HUES64 (cell line): ENCODE measurements around the gene NFILZ.
A peak's percentile ranks its signal among the peaks of the same experiment; 100 is the strongest.

Source experiments
- H3K27ac ChIP-seq: 2 replicates; pipeline ENCODE4 v1.7.0; 2013; ENCODE audit warnings: low read depth, low read length, inconsistent platforms
- H3K27me3 ChIP-seq: 2 replicates; pipeline ENCODE4 v1.6.1; 2013; ENCODE audit warnings: mild to moderate bottlenecking, low read length; ENCODE audit not compliant: insufficient read depth
- H3K36me3 ChIP-seq: 2 replicates; pipeline ENCODE4 v1.6.1; 2013; ENCODE audit warnings: mild to moderate bottlenecking, low read length; ENCODE audit not compliant: insufficient read depth
- H3K4me1 ChIP-seq: 2 replicates; pipeline ENCODE4 v1.6.1; 2013; ENCODE audit warnings: mild to moderate bottlenecking, low read length, moderate library complexity; ENCODE audit not compliant: insufficient read depth
- H3K4me3 ChIP-seq: 2 replicates; pipeline ENCODE4 v1.5.1; 2013; ENCODE audit warnings: mild to moderate bottlenecking, low read length, moderate library complexity
- H3K9ac ChIP-seq: 2 replicates; pipeline ENCODE4 v1.6.1; 2013; ENCODE audit warnings: mild to moderate bottlenecking, low read depth, low read length
- H3K9me3 ChIP-seq: 2 replicates; pipeline ENCODE4 v1.6.1; 2013; ENCODE audit warnings: low read depth, low read length; ENCODE audit not compliant: insufficient read depth
- WGBS: fragments of 150-250, 120-280 bp; methylation state at CpG from one replicate; pipeline ENCODE4 v1.1.7; 2013; ENCODE audit warnings: missing lambda C conversion rate; 5-methylcytosine and 5-hydroxymethylcytosine counted together

Gene NFILZ

GRCh38 chr19:8600064-8600463 is 30.4 kb upstream of the NFILZ start:
- Histone ChIP-seq H3K9me3 (peaks cover 5% of the 10 kb centered on the region; the same call in 1 of the 2 replicates), H3K4me3 (no peak overlapping the region), H3K36me3 (peaks cover 53% of the 10 kb centered on the region), H3K27me3 (no peaks in the 10 kb centered on the region), H3K4me1 (no peaks in the 10 kb centered on the region), H3K27ac (no peak overlapping the region), H3K9ac (no peak overlapping the region)
- 98% methylated on average over 2 of the region's 2 CpGs for WGBS

- H3K9ac ChIP-seq: no peak overlapping the region
- WGBS: 95% methylated on average over 16 of the region's 16 CpGs
- peaks cover 5% of the 10 kb centered on the region; the same call in 1 of the 2 replicates for H3K9me3 ChIP-seq
- H3K4me1 ChIP-seq: no peaks in the 10 kb centered on the region
- H3K36me3 ChIP-seq: peaks cover 53% of the 10 kb centered on the region
- H3K27ac ChIP-seq: no peak overlapping the region
- no peak overlapping the region for H3K4me3 ChIP-seq
- no peaks in the 10 kb centered on the region for H3K27me3 ChIP-seq
These were observed 29.6 kb upstream of the NFILZ start for GRCh38 chr19:8600816-8601215.

GRCh38 chr19:8601796-8602195 is 28.6 kb upstream of the NFILZ start:
- peaks cover 5% of the 10 kb centered on the region; the same call in 1 of the 2 replicates for H3K9me3 ChIP-seq
- 98% methylated on average over 5 of the region's 5 CpGs for WGBS

GRCh38 chr19:8605514-8605913 is 24.9 kb upstream of the NFILZ start:
- peaks cover 29% of the 10 kb centered on the region for H3K36me3 ChIP-seq
- H3K9me3 ChIP-seq: peaks cover 5% of the 10 kb centered on the region; the same call in 1 of the 2 replicates
- H3K27ac ChIP-seq: no peak overlapping the region
- no peaks in the 10 kb centered on the region for H3K27me3 ChIP-seq
- H3K4me3 ChIP-seq: no peak overlapping the region
- no peak overlapping the region for H3K9ac ChIP-seq
- peaks cover 11% of the 10 kb centered on the region for H3K4me1 ChIP-seq
- 94% methylated on average over 17 of the region's 17 CpGs for WGBS

More at GRCh38 chr19:8601796-8602195, 28.6 kb upstream of the NFILZ start:
- no peaks in the 10 kb centered on the region for H3K27me3 ChIP-seq
- H3K27ac ChIP-seq: no peak overlapping the region
- no peaks in the 10 kb centered on the region for H3K4me1 ChIP-seq
- no peak overlapping the region for H3K4me3 ChIP-seq
- H3K9ac ChIP-seq: no peak overlapping the region
- H3K36me3 ChIP-seq: peaks cover 45% of the 10 kb centered on the region

DNA sequence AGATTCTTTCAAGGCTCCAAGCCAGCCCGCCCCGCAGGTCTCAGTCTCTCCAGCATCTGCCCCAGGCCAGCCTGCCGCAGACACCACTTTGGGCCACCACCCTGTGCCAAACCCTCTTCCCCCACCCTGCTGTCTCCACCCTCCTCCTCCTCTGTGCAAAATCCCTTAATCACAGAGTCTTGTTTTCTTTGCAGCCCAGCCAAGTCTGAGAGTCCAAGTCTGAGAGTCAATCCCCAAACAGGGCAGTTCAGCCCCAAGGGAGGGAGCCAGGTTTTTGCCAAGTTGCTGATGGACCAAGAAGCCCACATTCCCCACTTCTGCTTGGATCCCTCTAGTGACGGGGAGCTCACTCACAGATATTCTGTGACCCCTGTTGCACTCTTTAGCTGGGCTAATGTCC is 23.0 kb upstream of the NFILZ start:
- H3K36me3 ChIP-seq: peaks cover 16% of the 10 kb centered on the region
- 87% methylated on average over 4 of the region's 4 CpGs for WGBS
- H3K9ac ChIP-seq: no peak overlapping the region
- H3K9me3 ChIP-seq: peaks cover 5% of the 10 kb centered on the region; the same call in 1 of the 2 replicates
- H3K27me3 ChIP-seq: no peaks in the 10 kb centered on the region
- H3K27ac ChIP-seq: no peak overlapping the region
- H3K4me1 ChIP-seq: peaks cover 20% of the 10 kb centered on the region
- H3K4me3 ChIP-seq: no peak overlapping the region

DNA sequence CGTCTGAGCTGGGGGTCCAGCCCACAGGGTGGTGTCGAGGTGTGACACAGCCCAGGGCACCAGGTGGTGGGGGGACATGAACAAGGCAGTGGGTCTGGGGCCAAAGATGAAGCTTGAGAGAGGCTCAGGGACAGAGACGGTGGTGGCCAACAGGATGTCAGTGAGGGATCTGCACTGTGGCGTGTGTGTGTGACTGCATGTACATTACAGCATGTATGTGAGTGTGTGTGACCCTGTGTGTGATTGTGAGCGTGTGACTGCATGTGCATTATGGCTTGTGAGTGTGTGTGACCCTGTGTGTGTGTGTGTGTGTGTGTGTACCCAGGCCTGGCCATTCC is 21.5 kb upstream of the NFILZ start:
- 43% methylated on average over 5 of the region's 5 CpGs for WGBS
- Histone ChIP-seq H3K36me3 (peaks cover 9% of the 10 kb centered on the region), H3K4me1 (peaks cover 20% of the 10 kb centered on the region), H3K9me3 (peaks cover 5% of the 10 kb centered on the region; the same call in 1 of the 2 replicates), H3K27me3 (no peaks in the 10 kb centered on the region), H3K9ac (peak overlapping the region; percentile 83), H3K27ac (peak overlapping the region; percentile 91), H3K4me3 (peak overlapping the region; percentile 63)

DNA sequence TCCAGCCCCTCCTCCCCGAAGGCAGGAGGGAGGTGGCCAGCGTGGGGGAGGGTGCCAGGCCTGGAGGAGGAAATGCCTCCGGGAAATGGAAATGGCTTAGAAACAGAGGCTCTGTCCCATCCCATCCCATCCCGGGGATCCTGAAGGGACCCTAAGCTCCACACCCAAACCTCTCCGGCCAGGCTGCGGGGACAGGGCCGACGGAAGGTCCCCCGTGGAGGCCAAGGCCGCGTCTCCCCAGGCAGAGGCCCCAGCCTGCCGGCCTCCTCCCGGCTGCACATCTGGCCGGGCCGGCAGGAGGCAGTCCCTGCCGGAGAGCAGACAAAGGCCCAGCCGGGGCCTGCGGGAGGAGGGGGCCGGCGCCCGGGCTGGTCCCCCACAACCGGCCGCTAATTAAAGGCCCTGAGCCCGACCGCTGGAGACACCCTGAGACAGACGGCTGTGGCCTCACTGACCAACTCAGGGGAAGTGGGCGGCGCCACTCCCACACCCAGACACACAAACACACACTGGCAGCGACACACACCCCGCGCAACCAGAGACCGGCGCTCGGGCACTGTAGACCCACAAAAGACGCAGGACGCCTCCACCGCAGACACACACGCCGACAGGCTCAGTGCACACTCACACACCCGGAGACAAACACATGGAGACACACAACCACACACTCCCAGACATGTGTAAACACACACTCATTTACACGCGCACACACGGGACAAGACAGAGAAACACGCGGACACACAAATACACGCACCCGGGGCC is 21.0 kb upstream of the NFILZ start:
- H3K9me3 ChIP-seq: peaks cover 4% of the 10 kb centered on the region; the same call in 1 of the 2 replicates
- peak overlapping the region; percentile 83 for H3K9ac ChIP-seq
- WGBS: under 1% methylated on average over 44 of the region's 47 CpGs
- H3K27me3 ChIP-seq: no peaks in the 10 kb centered on the region
- peak overlapping the region; percentile 91 for H3K27ac ChIP-seq
- peaks cover 7% of the 10 kb centered on the region for H3K36me3 ChIP-seq
- H3K4me3 ChIP-seq: peak overlapping the region; percentile 63
- peaks cover 20% of the 10 kb centered on the region for H3K4me1 ChIP-seq

- Histone ChIP-seq H3K27me3 (no peaks in the 10 kb centered on the region), H3K9ac (peak within 1 kb of the TSS; percentile 83), H3K36me3 (no peaks in the 10 kb centered on the region), H3K9me3 (no peaks in the 10 kb centered on the region), H3K27ac (peak within 1 kb of the TSS; percentile 91), H3K4me1 (peaks cover 20% of the 10 kb centered on the region), H3K4me3 (peak within 1 kb of the TSS; percentile 63)
- WGBS: under 1% methylated on average over 74 of the region's 74 CpGs
These were observed 20.1 kb upstream of the NFILZ start, which contains the start of gene ADAMTS10 for GRCh38 chr19:8610041-8610935. TSS of gene ADAMTS10 (minus strand) at chr19:8610715. CDS start at chr19:8605710, 5,005 bp downstream.

DNA sequence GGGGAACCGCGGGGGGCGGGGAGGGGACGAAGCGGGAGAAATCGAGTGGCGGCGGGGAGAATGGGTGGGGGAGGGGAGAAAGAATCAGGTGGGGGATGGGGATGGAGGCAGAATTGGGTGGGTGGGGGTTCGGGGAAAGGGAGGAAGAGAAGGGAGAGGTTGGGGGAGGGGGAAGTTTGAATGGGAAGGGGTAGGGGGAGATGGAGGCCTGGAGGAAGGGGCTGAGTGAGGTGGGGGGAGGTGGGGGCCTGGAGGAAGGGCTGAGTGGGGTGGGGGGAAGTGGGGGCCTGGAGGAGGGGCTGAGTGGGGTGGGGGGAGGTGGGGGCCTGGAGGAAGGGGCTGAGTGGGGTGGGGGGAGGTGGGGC is 19.5 kb upstream of the NFILZ start:
- Histone ChIP-seq H3K27me3 (no peaks in the 10 kb centered on the region), H3K9me3 (no peaks in the 10 kb centered on the region), H3K36me3 (no peaks in the 10 kb centered on the region), H3K27ac (peak overlapping the region; percentile 91; the same call in 1 of the 2 replicates), H3K4me1 (peaks cover 20% of the 10 kb centered on the region), H3K9ac (no peak overlapping the region), H3K4me3 (peak overlapping the region; percentile 63; the same call in 1 of the 2 replicates)
- 2% methylated on average over 8 of the region's 9 CpGs for WGBS

GRCh38 chr19:8611391-8611876 is 19.0 kb upstream of the NFILZ start:
- peaks cover 20% of the 10 kb centered on the region for H3K4me1 ChIP-seq
- peak overlapping the region; percentile 9; the same call in 1 of the 2 replicates for H3K4me3 ChIP-seq
- H3K9ac ChIP-seq: no peak overlapping the region
- peak overlapping the region; percentile 86; the same call in 1 of the 2 replicates for H3K27ac ChIP-seq
- no peaks in the 10 kb centered on the region for H3K36me3 ChIP-seq
- no peaks in the 10 kb centered on the region for H3K27me3 ChIP-seq
- H3K9me3 ChIP-seq: no peaks in the 10 kb centered on the region
- 23% methylated on average over 18 of the region's 18 CpGs for WGBS
